PC-9 (cell line): ENCODE data around the gene PADI6. TPM values are rescaled to one million over a fixed set of nuclear protein-coding genes. Genes with fewer than 3 reads are reported as not detected.

Source experiments
- BruUV-seq: library from RNA; stranded (reverse); fragments of 400-500 nt; replicated peaks from 2 replicates; lab custom pipeline; 2021; lab: Mats Ljungman, UMichigan
- CTCF ChIA-PET: fragments of 300-600 bp; sonication (Branson Sonifier 250); formaldehyde crosslinking; loops from one replicate; lab custom pipeline; 2022; ENCODE audit warnings: antibody characterized with exemption; lab: Charles Lee
- POLR2A ChIA-PET: fragments of 300-600 bp; sonication (Branson Sonifier 250); formaldehyde crosslinking; loops from one replicate; lab custom pipeline; 2022; ENCODE audit warnings: antibody characterized with exemption; ENCODE audit not compliant: unreplicated experiment; lab: Charles Lee
- DNase-seq, 2 experiments: peaks; one replicate each; pipeline versions ENCODE4 v3.0.0 to v3.0.0-alpha.2; 2015 to 2022; ENCODE audit warnings: mixed read lengths in 1 of 2
- H2AFZ ChIP-seq: fragments of 200-600 bp; sonication (generic); 2 replicates; pipeline ENCODE4 v1.8.1; 2017; ENCODE audit warnings: antibody characterized with exemption
- H3F3A ChIP-seq: fragments of 200-600 bp; sonication (generic); 2 replicates; pipeline ENCODE4 v1.8.1; 2017; ENCODE audit warnings: antibody characterized with exemption, mild to moderate bottlenecking, low read depth; ENCODE audit not compliant: insufficient read depth
- H3K27ac ChIP-seq: fragments of 200-600 bp; sonication (generic); 2 replicates; pipeline ENCODE4 v1.6.1; 2016; ENCODE audit warnings: mixed run types
- H3K27me3 ChIP-seq: fragments of 200-600 bp; sonication (generic); 2 replicates; pipeline ENCODE4 v1.6.1; 2016; ENCODE audit warnings: low read depth, mixed run types; ENCODE audit not compliant: insufficient read depth
- H3K36me3 ChIP-seq: fragments of 200-600 bp; sonication (generic); 2 replicates; pipeline ENCODE4 v1.6.1; 2016; ENCODE audit warnings: low read depth, mixed run types
- H3K4me1 ChIP-seq: fragments of 200-600 bp; sonication (generic); replicated peaks from 2 replicates; pipeline ENCODE4 v1.6.1; 2016; ENCODE audit warnings: mixed run types; ENCODE audit not compliant: insufficient read depth
- H3K4me2 ChIP-seq: fragments of 200-600 bp; sonication (generic); 2 replicates; pipeline ENCODE4 v1.6.1; 2017; ENCODE audit warnings: mixed run types
- H3K4me3 ChIP-seq: fragments of 200-600 bp; sonication (generic); 2 replicates; pipeline ENCODE4 v1.6.1; 2016; ENCODE audit warnings: mixed run types
- H3K79me2 ChIP-seq: fragments of 200-600 bp; sonication (generic); 2 replicates; pipeline ENCODE4 v1.6.1; 2017; ENCODE audit warnings: low read depth, mixed run types
- H3K9me2 ChIP-seq: fragments of 200-600 bp; sonication (generic); 2 replicates; pipeline ENCODE4 v1.8.1; 2017; ENCODE audit warnings: mild to moderate bottlenecking; ENCODE audit not compliant: insufficient read depth
- H3K9me3 ChIP-seq: fragments of 200-600 bp; sonication (generic); 2 replicates; pipeline ENCODE4 v1.8.1; 2016; ENCODE audit warnings: low read depth; ENCODE audit not compliant: insufficient read depth
- H4K20me1 ChIP-seq: fragments of 200-600 bp; sonication (generic); 2 replicates; pipeline ENCODE4 v1.8.1; 2017; ENCODE audit not compliant: insufficient read depth
- EZH2 ChIP-seq: fragments of 200-600 bp; sonication (generic); IDR thresholded peaks from 2 replicates; pipeline ENCODE4 v1.8.0; 2017; ENCODE audit warnings: antibody characterized with exemption, low read depth
- intact Hi-C: fragments of 100-400 bp; cut with micrococcal nuclease; formaldehyde crosslinking; loops from one replicate; pipeline ENCODE4 v1.10.0; 2022; ENCODE audit not compliant: unreplicated experiment
- total RNA-seq: library from RNA; stranded (reverse); gene quantifications from 2 replicates; pipeline ENCODE4 v1.2.3, GENCODE V29; 2021
- TF ChIP-seq, protein P1 (sequence below): fragments of 200-600 bp; sonication (generic); conservative IDR thresholded peaks from 2 replicates; pipeline ENCODE4 v1.6.1; 2017; ENCODE audit warnings: mixed run types, antibody characterized with exemption, mild to moderate bottlenecking, moderate library complexity

PADI6 gene
- total RNA-seq, 1 experiment from 2014 or later, result 0.20 TPM

DNA sequence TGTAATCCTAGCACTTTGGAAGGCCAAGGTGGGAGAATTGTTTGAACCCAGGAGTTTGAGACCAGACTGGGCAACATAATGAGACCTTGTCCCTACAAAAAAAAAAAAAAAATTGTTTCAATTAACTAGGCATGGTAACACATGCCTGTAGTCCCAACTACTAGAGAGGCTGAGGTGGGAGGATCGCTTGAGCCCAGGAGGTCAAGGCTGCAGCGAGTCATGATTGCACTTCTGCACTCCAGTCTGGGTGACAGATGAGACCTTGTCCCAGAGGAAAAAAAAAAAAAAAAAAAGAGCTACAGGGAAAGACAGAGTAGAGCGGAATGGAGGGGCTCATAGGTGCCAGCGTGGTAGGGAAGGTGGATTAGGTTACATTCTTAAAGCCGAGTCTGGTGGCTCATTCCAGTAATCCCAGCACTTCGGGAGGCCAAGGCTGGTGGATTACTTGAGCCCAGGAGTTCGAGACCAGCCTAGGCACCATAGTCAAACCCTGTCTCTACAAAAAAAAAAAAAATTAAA is 21.0 kb upstream of the PADI6 start:
- Histone ChIP-seq H3F3A (peaks cover 15% of the 10 kb centered on the region; the same call in 1 of the 2 replicates), H3K9me3 (no peaks in the 10 kb centered on the region), H3K4me2 (no peak overlapping the region), H3K4me1 (peaks cover 23% of the 10 kb centered on the region), H3K4me3 (no peak overlapping the region), H3K27me3 (no peaks in the 10 kb centered on the region), H3K79me2 (no peaks in the 10 kb centered on the region), H2AFZ (no peak overlapping the region), H3K36me3 (no peaks in the 10 kb centered on the region), H4K20me1 (no peaks in the 10 kb centered on the region), H3K9me2 (no peaks in the 10 kb centered on the region), H3K27ac (no peak overlapping the region)
- TF ChIP-seq, protein P1, sequence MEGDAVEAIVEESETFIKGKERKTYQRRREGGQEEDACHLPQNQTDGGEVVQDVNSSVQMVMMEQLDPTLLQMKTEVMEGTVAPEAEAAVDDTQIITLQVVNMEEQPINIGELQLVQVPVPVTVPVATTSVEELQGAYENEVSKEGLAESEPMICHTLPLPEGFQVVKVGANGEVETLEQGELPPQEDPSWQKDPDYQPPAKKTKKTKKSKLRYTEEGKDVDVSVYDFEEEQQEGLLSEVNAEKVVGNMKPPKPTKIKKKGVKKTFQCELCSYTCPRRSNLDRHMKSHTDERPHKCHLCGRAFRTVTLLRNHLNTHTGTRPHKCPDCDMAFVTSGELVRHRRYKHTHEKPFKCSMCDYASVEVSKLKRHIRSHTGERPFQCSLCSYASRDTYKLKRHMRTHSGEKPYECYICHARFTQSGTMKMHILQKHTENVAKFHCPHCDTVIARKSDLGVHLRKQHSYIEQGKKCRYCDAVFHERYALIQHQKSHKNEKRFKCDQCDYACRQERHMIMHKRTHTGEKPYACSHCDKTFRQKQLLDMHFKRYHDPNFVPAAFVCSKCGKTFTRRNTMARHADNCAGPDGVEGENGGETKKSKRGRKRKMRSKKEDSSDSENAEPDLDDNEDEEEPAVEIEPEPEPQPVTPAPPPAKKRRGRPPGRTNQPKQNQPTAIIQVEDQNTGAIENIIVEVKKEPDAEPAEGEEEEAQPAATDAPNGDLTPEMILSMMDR, result no peak
- no peak for TF ChIP-seq EZH2
- BruUV-seq, result no TSS peak
- ChIA-PET CTCF (interaction anchor here (0.6 to 0.7 kb wide), 2 partner anchors 10 to 20 kb away, joined by 4 to 7 read pairs; no protein-coding TSS in a partner anchor), POLR2A (interaction anchor here (0.5 kb wide), 1 partner anchor 75 kb away, joined by 9 read pairs; no protein-coding TSS in a partner anchor)
- intact Hi-C loops, result no loop called here
- DNase-seq, result no peak

DNA sequence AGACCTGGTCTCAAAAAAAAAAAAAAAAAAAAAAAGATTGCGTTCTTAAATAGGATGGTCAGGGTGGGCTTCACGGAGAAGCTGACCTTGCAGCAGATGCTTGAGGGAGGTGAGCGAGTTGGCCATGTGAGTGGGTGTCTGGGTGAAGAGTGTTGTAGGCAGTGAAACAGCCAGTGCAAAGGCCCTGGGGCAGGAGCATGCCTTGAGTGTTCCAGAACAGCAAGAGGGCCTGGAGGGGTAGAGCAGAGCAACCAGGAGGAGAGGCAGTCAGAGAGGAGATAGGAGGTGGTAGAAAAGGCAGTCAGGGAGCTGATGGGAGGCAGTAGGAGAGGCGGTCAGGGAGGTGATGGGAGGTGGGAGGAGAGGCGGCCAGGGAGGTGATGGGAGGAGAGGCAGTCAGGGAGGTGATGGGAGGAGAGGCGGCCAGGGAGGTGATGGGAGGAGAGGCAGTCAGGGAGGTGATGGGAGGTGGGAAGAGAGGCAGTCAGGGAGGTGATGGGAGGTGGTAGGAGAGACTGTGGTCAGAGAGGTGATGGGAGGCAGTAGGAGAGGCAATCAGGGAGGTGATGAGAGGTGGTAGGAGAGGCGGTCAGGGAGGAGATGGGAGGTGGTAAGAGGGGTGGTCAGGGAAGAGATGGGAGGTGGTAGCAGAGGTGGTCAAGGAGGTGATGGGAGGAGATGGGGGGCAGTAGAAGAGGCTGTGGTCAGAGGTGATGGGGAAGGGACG is 20.2 kb upstream of the PADI6 start:
- DNase-seq, result no peak
- TF ChIP-seq, protein P1, result no peak
- no peak for TF ChIP-seq EZH2
- CTCF ChIA-PET, result interaction anchor here (0.6 kb wide), 2 partner anchors 19 to 55 kb away, joined by 4 to 14 read pairs; no protein-coding TSS in a partner anchor
- intact Hi-C loops, result no loop called here
- no peaks in the 10 kb centered on the region for H3K9me2 ChIP-seq
- no peaks in the 10 kb centered on the region for H3K27me3 ChIP-seq
- no peaks in the 10 kb centered on the region for H3K36me3 ChIP-seq
- no peaks in the 10 kb centered on the region for H4K20me1 ChIP-seq
- H3K4me3 ChIP-seq, result no peak overlapping the region
- peaks cover 14% of the 10 kb centered on the region; the same call in 1 of the 2 replicates for H3F3A ChIP-seq
- H3K4me2 ChIP-seq, result no peak overlapping the region
- H3K27ac ChIP-seq, result no peak overlapping the region
- no TSS peak for BruUV-seq
- no peaks in the 10 kb centered on the region for H3K9me3 ChIP-seq
- no peak overlapping the region for H2AFZ ChIP-seq
- H3K4me1 ChIP-seq, result peaks cover 21% of the 10 kb centered on the region
- POLR2A ChIA-PET, result interaction anchor here (0.5 kb wide), 1 partner anchor 75 kb away, joined by 9 read pairs; no protein-coding TSS in a partner anchor
- no peaks in the 10 kb centered on the region for H3K79me2 ChIP-seq

DNA sequence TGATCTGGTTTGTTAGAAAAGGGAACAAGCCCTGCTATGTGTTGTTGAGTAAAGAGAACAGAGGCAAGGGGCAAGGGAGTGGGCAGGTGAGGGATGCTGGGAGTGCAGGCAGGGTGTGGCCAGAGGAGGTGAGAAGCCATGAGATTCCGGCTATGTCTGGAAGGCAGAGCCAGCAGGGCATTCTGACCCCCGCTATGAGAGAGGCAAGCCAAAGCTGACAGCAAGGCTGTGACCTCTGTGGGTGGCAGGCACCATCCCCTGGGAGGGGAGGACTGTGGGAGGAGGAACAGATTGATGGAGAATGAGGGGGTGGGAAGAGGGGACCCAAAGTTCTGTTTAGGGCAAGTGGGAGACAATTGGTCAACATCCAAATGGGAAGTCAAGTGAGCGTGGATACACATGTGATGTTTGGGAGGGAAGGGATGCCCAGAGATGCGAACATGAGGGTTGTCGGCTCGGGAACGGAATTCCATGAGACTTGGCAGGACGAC is 19.5 kb upstream of the PADI6 start:
- Histone ChIP-seq H3K27me3 (no peaks in the 10 kb centered on the region), H3K36me3 (no peaks in the 10 kb centered on the region), H3F3A (peaks cover 11% of the 10 kb centered on the region; the same call in 1 of the 2 replicates), H3K4me3 (no peak overlapping the region), H3K4me1 (peaks cover 14% of the 10 kb centered on the region), H3K9me2 (no peaks in the 10 kb centered on the region), H4K20me1 (no peaks in the 10 kb centered on the region), H3K27ac (no peak overlapping the region), H3K9me3 (no peaks in the 10 kb centered on the region), H2AFZ (no peak overlapping the region), H3K4me2 (no peak overlapping the region), H3K79me2 (no peaks in the 10 kb centered on the region)
- ChIA-PET CTCF (no interaction called here), POLR2A (no interaction called here)
- intact Hi-C loops, result no loop called here
- BruUV-seq, result no TSS peak
- DNase-seq, result no peak
- TF ChIP-seq, protein P1, result no peak
- no peak for TF ChIP-seq EZH2
